ENCODE data around the gene CNDP1.
A peak's percentile ranks its signal among the peaks of the same experiment; 100 is the strongest.
"Not testable (repeated sequence)": the region's sequence is repeated elsewhere in the genome, so short reads cannot be mapped to it uniquely, and the experiment has no call there.

CNDP1 gene

GRCh38 chr18:74546751-74547530 is 12.6 kb downstream of the CNDP1 start:
- no peak for DNase-seq (ENCODE audit: low read depth)

- DNase-seq (ENCODE audit: low read depth): no peak
These were observed 13.6 kb downstream of the CNDP1 start for GRCh38 chr18:74547860-74548259.

DNA sequence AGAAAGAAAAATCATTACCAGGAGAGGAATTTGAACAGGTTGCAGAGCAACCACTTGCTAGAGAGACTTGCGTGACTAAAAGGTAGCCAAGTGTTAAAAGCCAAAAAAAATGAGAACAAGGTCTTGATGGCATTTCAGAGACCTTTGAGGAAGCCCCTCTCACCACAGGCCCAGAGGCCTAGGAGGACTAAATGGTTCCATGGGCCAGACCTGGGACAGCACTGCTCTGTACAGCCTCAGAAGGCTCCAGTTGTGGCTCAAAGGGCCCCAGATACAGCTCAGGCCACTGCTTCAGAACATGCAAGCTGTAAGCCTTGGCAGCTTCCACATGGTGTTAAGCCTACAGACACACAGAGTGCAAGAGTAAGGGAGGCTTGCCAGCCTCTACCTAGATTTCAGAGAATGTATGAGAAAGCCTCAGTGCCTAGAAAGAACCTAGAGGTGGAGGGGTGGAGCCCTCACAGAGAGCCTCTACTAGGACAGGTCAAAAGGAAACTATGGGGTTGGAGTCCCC is 15.3 kb downstream of the CNDP1 start:
- no peak for DNase-seq (ENCODE audit: low read depth)

GRCh38 chr18:74550886-74551285 is 16.6 kb downstream of the CNDP1 start:
- no peak for DNase-seq (ENCODE audit: low read depth)

DNA sequence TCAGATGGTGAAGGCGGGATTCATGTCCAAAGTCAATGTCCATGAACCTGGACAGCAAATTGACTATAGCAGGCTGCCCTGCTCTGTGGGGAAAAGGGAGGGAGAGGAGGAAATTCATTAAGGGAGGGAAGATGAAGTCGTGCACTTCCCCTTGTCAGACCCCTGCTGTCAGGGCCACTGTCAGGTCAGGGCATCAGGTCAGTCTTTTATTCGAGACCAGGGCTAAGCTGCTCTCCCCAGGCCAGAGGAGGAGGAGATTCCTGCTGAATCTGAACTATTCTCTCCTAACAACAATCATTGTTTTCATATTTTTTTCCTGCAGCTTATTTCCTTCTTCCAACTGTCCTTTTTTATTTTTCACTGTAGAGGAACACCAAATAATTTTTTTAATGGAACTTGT is 17.2 kb downstream of the CNDP1 start:
- no peak for DNase-seq (ENCODE audit: low read depth)

DNA sequence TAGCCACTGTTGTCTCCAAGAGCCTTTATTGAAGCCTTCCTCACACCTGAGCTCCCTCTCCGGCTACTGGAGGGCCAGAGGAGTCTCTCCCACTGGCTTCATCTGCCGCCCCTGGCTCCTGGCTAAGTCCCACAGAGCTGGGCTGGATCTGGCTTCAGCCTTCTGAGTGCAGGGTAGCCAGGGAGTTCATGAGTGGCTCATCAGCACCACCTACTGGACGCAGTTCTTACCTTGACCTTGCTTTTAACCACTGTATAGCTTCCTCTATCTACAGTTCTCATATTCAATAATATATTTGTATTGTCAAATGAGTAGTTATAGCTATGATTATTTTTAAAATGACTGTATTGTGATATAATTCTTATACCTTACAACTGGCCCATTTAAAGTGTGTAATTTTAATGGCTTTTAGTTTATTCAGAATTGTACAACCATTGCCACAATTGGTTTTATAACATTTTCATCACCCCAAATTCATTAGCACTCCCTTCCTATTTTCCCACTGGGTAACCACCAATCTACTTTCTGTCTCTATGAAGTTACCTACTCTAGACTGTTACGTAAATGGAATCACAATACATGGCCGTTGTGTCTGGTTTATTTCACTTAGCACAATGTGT is 17.7 kb downstream of the CNDP1 start:
- peak; percentile 56 for DNase-seq (ENCODE audit: low read depth)

DNA sequence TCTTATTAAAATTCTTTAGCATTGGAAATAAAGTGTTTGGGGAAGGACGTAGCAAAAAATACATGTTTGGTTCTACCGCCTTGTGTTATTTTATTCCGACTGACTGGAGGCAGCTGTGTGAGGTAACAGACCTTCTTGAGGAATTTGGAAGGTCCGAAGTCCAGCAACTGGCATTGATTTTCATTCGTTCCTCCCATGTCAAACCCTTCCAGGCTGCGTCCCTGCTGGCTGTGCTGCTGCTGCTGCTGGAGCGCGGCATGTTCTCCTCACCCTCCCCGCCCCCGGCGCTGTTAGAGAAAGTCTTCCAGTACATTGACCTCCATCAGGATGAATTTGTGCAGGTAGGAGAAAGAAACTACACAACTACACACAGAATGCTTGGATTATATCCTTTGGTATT is 21.8 kb downstream of the CNDP1 start:
- DNase-seq (ENCODE audit: low read depth): no peak

DNA sequence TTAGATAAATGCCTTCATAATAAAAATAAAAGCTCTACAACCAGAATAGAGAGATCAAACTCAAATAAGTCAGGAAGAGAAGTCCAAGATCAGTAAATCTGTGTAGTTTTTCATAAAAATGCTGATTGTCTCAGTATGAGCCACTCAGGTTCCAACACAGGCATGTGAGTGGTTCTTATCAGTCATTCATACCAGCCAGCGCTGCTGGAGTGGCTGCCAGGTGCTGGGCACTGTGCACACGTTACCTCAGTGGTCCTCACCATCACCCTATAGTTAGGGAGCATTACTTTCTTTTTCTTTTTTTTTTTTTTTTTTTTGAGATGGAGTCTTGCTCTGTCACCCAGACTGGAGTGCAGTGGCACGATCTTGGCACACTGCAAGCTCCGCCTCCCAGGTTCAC is 23.8 kb downstream of the CNDP1 start:
- DNase-seq (ENCODE audit: low read depth): no peak

- DNase-seq (ENCODE audit: low read depth): no peak
These were observed 27.9 kb downstream of the CNDP1 start for GRCh38 chr18:74562131-74562730.

- no peak for DNase-seq (ENCODE audit: low read depth)
These were observed 28.5 kb downstream of the CNDP1 start for GRCh38 chr18:74562775-74563174.

- no peak for DNase-seq (ENCODE audit: low read depth)
These were observed 29.7 kb downstream of the CNDP1 start for GRCh38 chr18:74563999-74564398.

GRCh38 chr18:74565164-74565563 is 30.9 kb downstream of the CNDP1 start:
- DNase-seq (ENCODE audit: low read depth): not testable (repeated sequence)

GRCh38 chr18:74565993-74566392 is 31.7 kb downstream of the CNDP1 start:
- not testable (repeated sequence) for DNase-seq (ENCODE audit: low read depth)

DNA sequence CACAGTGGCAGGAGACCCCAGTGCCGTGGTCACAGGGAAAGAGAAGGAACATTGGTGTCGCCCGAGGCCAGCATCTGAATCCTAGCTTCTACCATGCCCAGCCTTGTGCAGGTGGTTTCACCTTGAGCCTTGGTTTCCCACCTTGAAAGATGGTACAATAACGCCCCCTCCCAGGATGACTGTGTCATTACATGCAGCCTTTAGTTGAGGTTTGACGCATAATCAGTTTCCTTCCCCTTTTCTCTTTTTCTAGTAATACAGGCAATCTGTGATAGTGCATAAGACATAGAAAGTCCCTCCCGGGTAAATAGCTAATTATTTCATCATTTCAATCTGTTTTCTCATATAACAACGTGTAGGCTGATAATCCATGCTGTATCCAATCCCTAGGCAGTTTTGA is 33.5 kb downstream of the CNDP1 start:
- DNase-seq (ENCODE audit: low read depth): no peak

GRCh38 chr18:74569401-74569800 is 35.1 kb downstream of the CNDP1 start:
- no peak for DNase-seq (ENCODE audit: low read depth)

DNA sequence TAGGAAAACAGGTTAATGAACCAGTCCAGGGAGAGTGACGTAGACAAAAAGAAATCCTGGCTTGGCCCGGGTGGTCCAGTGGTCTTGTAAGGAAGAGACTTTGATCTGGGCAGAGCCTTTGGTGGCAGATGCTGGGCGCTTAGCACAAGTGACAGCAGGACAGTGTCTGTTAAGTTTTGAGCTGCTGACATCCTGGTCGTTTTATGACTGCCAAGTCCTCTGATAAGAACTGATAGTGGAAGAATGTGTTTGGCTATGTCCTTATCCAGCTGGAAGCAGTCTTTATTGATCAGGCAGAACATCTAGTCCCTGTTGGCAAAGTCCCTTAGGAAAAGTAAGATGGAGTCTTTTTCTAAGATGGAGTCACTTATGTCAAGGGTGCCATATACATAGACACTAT is 36.0 kb downstream of the CNDP1 start:
- no peak for DNase-seq (ENCODE audit: low read depth)

DNA sequence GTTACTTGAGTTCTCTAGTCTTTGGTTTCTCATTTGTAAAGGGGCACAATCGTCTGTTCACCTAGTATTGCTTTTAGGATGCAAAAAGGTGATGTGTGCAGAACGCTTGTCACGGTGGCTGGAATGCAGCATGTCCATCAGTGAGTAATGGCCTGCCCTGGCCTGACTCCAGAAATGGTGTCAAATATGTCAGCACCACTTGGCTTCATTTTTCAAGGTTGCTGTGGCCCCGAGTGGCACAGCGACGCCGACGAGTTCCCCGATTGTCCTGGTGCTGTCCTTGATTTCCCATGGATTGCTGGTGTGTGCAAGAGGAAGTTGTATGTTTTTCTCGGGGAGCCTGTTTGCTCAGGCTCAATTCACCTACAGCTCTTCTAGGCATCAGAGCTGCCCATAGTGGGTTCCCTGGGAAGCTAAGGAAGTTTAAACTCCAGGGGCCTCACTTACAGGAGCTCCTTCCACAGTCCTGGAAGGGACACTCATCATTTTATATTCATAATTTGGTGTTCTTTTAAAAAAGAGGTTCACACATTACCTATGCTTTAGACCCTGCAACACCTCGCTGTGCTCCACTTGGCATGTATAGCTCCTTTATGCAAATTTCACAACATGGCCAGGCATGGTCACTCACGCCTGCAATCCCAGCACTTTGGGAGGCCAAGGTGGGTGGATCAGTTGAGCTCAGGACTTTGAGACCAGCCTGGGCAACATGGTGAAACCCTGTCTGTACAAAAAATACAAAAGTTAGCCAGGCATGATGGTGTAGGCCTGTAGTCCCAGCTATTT is 37.8 kb downstream of the CNDP1 start:
- no peak for DNase-seq (ENCODE audit: low read depth)

- no peak for DNase-seq (ENCODE audit: low read depth)
These were observed 38.8 kb downstream of the CNDP1 start for GRCh38 chr18:74573053-74573452.

DNA sequence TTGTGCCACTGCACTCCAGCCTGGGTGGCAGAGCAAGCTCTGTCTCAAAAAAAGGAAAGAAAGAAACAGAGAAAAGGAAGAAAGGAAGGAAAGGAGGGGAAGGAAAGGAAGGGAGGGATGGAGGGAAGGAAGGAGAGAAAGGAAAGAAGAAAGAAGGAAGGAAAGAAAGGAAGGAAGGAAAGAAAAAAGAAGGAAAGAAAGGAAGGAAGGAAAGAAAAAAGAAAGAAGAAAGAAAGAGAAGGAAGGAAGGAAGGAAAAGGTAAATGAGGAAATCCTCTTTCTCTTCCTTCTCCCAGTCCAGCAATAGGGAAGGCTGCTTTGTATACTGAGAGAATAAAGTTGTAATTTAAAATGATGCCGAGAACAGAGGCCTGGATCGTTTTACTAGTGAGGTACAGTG is 40.6 kb downstream of the CNDP1 start:
- no peak for DNase-seq (ENCODE audit: low read depth)

GRCh38 chr18:74577019-74577418 is 42.7 kb downstream of the CNDP1 start:
- no peak for DNase-seq (ENCODE audit: low read depth)

DNA sequence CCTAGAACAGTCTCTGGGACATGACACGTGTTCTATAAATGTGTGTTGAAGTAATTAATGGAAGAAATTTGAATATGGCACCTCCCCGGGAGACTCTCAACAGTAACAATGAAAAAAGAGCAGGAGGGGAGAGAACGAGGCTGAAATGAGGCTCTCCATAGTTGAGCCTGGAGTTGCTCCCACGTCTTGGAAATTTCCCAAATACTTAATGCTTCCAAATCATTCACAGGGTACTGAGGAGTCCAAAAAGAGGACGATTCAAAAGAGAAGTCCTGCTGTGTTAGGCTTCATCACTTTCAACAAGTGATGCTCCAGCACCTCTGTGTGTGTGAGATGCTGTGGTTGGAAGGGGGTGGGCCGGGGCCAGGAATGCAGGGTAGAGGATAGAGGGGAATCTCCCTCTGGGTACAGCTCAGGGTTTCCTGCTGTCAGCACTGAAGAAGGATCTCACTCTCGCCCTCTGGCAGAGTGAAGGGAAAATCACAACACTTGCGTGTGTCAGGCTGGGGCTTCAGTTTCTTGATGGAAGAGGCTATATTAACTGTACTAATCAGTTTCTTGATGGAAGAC is 45.3 kb downstream of the CNDP1 start:
- no peak for DNase-seq (ENCODE audit: low read depth)

DNA sequence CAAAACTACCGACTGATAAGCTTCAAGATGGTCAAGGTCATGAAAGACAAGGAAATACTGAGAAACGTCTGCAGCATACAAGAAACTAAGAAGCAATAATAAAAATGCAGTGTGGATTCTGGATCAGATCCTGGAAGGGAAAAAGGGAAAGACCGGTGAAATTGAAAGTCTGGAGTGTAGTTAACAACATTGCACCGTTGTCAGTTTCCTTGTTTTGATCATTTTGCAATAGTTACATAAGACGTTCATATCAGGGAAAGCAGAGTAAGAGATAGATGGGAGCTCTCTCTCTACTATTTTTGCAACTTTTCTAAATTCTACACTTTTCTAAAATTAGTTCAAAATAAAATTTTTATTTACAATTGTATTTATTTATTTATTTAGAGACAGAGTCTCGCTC is 48.3 kb downstream of the CNDP1 start:
- DNase-seq (ENCODE audit: low read depth): no peak
